Measurements from ENCODE around the gene ANKS3. TPM values are rescaled to one million over a fixed set of nuclear protein-coding genes. Genes with fewer than 3 reads are reported as not detected.

The ANKS3 gene
- polyA plus RNA-seq, 4 donors: 17.0 to 36.0 (median 22.6) TPM

- no peak for DNase-seq (ENCODE audit: low read depth in 4 of 4, low spot score in 3 of 4)
Observed at GRCh38 chr16:4697848-4698291, 36.2 kb downstream of the ANKS3 start.

DNA sequence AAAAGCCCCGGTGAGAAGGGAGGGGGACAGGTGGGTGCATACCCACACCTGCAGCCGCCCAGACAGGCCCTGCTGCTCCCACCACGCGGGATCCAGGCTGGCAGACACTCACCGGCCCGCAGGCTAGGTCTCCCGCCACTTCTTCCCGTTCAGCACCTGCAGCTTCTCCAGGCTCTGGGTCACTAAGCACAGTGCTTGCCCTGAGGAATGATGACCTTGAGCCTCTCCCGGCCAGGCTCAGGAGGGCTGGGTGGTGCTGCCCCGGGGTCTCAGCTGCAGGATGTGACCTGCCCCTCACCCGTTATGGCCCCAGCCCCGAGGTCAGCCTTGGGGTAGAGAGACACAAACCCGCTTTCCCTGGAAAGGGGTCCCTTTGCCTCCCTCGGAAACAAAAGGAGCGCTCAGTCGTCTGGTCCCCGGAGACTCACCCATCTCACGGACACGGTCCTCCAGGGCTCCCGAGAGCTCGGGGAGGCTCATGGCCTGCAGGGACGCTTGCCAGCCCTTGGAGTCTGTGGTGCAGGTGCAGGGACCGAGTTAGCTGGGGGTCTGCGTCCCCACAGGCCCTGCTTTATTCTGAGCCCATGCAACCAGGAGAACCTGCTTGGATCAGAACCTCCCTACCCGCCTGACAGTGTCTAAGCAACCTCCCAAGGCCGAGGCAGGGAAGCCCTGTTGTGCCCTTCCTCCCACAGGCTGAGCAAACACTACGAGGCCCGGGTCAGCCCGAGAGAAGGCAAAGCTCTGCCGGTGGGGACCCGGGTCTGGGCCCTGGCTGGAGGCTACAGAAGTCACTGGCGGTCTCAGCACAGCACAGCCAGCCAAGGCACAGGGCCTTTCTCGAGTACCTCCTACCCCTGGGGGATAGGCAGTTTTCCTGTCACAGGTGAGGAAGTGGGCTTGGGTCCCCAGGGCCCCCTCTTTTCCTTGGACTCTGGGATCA, 36.9 kb downstream of the ANKS3 start:
- DNase-seq (ENCODE audit: low read depth in 4 of 4, low spot score in 3 of 4): no peak

DNA sequence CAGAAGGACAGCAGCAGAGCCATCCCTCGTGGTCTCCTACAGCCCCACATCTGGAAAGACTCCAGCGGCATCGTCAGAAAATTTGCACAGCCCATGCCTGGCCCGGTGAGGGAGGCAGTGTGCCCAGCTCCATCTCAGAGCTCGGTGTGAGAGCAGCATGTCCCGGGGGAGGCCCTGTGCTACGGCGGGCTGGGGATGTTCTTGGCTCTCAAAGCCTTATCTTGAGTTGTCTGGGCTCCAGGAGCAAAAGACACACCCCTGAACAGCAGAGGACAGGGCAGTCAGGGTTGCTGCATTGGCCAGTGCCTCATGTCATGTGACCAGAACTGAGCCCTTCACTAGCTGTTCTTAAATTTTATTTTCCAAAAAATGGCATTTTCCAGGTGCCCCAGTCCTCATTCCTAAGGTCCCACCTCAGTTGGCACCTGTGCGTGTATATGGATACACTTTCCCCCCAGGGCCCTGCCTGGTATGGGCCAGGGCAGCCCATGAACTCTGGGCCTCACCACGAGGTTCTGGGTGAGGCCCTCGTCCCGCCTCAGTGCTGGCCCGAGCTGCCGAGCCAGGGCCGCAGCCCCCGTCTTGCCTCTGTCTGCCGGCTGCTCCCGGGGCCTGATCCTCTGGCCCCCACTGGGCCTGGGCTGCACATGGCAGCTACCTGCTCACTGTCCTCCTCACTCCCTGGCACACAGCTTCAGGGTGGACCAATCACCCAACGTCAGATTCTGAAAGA, 37.7 kb downstream of the ANKS3 start:
- no peak for DNase-seq (ENCODE audit: low read depth in 4 of 4, low spot score in 3 of 4)

GRCh38 chr16:4695473-4696171, 38.4 kb downstream of the ANKS3 start:
- no peak for DNase-seq (ENCODE audit: low read depth in 4 of 4, low spot score in 3 of 4)

- DNase-seq (ENCODE audit: low read depth in 4 of 4, low spot score in 3 of 4): no peak
Observed at GRCh38 chr16:4694642-4695451, 39.2 kb downstream of the ANKS3 start.

DNA sequence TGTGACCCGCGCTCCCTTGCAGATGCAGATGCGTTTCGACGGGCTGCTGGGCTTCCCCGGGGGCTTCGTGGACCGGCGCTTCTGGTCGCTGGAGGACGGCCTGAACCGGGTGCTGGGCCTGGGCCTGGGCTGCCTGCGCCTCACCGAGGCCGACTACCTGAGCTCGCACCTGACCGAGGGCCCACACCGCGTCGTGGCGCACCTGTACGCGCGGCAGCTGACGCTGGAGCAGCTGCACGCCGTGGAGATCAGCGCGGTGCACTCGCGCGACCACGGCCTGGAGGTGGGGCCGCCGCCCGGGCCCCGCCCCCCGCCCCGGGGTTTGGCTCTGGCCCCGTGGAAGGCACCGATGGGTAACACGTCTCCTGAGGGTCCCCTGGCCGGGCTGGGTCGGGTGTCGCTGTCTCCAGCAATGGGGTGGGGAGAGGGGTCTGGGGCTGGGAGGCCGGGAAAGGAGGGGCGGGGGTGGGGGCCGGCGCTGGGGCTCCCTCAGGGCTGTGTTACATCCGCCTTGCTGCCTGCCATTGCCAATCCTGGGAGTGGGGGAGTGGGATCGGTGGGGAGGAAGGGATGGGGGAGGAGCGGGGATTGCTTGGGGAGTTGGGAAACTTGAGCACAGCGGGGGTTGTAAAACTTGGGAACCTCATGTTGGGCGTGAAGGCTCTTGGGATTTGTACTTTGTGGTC, 40.0 kb downstream of the ANKS3 start:
- peak in 1 of 4 donors; percentile 67 for DNase-seq (ENCODE audit: low read depth in 4 of 4, low spot score in 3 of 4)

- DNase-seq (ENCODE audit: low read depth in 4 of 4, low spot score in 3 of 4): peak; percentile 78 to 92 (median 89)
Observed at GRCh38 chr16:4693296-4693955, 40.6 kb downstream of the ANKS3 start, which contains the start of gene NUDT16L1. Gene NUDT16L1 (plus strand): TSS chr16:4693562. CDS start chr16:4693727, 165 bp downstream.

- no peak for DNase-seq (ENCODE audit: low read depth in 4 of 4, low spot score in 3 of 4)
Observed at GRCh38 chr16:4692460-4693295, 41.4 kb downstream of the ANKS3 start.

DNA sequence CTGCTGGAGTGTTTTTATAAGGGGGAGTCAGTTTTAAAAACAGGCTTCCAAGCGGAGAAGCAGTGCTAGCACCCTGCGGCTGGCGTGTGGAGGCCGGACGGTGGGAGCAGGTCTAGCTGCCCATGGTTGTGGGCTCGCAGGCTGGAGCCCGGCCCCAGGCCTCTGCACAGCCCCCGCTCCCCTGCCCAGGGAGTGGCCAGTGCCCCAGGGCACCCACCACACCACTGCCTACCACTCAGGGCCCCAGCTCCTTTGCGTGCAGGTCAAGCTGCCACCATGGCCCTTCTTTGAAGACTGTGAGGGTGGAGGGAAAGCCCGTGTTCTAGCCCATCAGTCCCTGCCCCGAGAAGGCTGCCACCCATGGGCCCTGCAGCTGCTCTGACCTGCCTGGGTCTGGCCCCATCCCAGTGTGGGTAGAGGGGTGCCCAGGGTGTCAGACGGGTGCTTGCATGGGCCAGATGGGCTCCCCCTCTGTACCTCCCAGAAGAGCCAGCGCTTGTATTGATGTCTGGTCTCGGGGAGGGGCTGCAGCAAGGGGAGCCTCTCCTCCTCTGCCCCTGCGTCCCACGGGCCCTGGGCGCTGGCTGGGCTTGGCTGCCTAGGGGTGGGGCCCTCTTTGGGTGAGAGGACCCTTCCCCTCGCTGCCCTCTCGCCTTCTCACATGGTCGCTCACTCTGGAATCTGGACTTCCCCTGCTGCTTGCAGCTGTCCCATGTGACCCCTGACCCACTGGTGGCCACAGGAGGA, 42.2 kb downstream of the ANKS3 start:
- no peak for DNase-seq (ENCODE audit: low read depth in 4 of 4, low spot score in 3 of 4)

- DNase-seq (ENCODE audit: low read depth in 4 of 4, low spot score in 3 of 4): no peak
Observed at GRCh38 chr16:4690946-4691665, 43.0 kb downstream of the ANKS3 start.

DNA sequence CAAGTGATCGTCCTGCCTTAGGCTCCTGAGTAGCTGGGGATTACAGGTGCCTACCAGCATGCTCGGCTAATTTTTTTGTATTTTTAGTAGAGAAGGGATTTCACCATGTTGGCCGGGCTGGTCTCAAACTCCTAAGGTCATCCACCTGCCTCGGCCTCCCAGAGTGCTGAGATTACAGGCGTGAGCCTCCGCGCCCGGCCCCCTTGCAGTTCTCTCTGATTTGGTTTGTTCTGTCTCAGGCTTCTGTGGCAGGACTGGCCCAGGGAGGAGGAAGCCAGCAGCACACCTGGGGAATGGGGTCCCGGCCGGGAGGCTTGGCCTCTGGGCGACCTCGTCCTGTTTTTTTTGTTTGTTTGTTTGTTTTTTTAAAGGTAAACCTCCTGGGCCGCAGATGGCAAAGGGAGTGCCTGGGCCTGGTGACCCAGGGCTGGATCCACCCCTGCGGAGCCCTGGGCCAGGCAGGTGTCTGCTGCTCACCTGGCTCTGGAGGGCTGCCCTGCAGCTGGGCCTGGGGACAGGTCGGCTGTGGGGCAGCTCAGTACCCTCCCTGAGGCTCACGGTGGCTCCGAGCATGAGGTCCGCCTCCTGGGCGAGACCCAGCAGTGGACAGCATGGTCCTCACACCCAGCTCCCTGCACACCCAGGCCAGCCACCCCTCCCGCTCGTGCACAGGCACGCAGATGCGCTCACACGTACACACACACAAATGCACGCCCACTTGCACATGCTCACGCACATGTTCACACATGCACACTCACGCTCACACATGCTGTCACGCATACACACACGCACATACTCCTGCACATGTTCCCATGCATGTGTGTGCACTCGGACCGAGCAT, 44.0 kb downstream of the ANKS3 start:
- no peak for DNase-seq (ENCODE audit: low read depth in 4 of 4, low spot score in 3 of 4)

DNA sequence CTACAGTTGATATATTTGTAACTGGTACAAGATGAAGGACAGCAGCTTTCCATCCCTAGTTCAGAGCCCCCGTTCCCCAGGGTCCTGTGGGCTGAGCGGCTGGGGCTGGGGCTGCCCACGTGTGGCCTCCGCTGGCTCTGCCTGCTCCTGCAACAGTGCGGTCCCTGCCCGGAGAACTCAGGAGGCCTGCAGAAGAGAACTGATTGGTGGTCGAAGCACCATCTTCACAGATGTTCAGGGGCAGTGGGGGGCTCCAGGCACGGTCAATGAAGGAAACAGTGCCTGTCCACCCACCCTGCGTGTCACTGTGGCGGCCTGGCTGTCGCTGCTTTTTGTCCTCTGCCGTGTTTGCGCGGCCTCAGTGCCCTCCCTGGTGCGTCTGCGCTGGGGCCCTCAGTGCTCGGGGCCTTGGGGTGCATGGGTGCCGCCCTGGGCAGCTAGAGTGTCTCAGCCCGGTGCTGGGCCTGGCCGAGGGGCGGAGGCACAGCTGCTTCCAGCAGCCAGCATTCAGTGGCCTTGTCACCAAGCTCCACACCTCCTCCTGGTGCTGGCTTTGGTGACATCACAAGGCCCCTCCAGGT, 44.9 kb downstream of the ANKS3 start:
- DNase-seq (ENCODE audit: low read depth in 4 of 4, low spot score in 3 of 4): no peak

DNA sequence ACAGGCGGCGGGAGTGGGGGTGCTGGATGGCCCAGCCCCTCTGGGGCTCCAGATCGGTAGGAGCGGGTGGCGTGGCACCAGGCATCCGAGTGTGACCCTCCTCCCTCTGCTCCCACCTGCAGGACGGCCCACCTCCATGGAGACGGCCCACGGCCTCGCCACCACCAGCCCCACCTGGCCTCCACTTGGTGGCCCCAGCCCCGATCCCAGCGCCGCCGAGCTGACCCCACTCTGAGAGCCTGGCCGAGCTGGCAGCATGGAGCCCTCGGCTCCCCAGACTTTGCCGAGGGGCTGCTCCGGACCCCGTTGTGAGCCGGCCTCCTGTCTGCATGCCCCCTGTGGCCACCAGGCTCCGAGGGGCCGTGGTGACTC, 45.4 kb downstream of the ANKS3 start:
- no peak for DNase-seq (ENCODE audit: low read depth in 4 of 4, low spot score in 3 of 4)

GRCh38 chr16:4687946-4688673, 46.0 kb downstream of the ANKS3 start:
- DNase-seq (ENCODE audit: low read depth in 4 of 4, low spot score in 3 of 4): no peak

GRCh38 chr16:4687416-4687815, 46.7 kb downstream of the ANKS3 start:
- no peak for DNase-seq (ENCODE audit: low read depth in 4 of 4, low spot score in 3 of 4)
